ENCODE data around the gene CPSF4. TPM values are rescaled to one million over a fixed set of nuclear protein-coding genes. Genes with fewer than 3 reads are reported as not detected.

CPSF4 gene
- total and polyA plus RNA-seq, 7 donors, result 21.3 to 46.4 (median 35.6) TPM

DNA sequence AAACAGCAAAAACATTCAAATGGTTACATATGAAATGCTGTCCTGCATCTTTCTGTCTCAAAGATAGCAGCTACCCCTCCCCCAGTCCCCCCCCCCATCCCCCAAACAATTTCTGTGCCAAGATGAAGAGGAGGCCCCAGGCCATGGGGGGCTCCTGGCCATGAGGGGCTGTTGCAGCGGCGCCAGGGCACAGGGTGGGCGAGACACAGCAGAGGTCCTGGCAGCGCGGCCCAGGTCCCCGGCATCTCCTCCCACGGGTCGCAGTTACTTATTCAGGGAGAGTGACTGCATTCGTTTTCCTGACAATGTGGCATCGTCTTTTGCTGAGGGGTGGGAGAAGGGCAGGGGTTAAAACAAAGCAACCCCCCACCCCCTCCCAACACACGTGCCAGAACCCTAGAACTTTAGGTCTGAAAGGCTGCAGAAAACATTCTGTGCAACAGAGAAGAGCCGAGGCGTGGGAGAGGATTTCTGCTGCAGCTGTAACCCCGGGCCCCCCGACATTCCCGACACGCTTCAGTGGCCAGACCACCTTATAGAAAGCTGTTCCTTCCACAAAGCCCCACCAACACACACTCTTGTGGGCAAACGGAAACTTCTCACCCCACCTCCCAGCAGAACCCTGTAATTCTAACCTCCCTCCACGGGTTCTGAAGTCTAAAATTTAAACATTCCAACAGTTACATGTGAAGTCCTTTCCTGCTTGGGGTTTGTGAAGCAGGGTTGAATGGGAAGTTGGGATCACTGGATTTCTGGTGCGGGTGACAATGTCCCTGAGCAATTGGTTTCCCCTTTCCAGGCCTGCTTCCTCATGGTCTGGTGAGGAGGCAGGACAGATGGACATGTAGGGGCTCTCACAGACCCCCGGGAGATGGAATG lies 42.1 kb upstream of the CPSF4 start:
- ATAC-seq (no peak), DNase-seq (no peak)
- intact Hi-C loops (cut with DNase I), result no loop called here
- H3K4me3 ChIP-seq, result no peak overlapping the region
- 74 to 76% (median 75%) methylated on average over 20 to 21 of the region's 21 CpGs for WGBS, 3 donors
- H3K36me3 ChIP-seq (ENCODE audit: insufficient read depth in 1 of 2, low read depth in 1 of 2), result peaks cover 18 to 80% of the 10 kb centered on the region in 2 donors
- peaks cover 10% of the 10 kb centered on the region for H3K4me1 ChIP-seq
- no peaks in the 10 kb centered on the region for H3K27me3 ChIP-seq (ENCODE audit: insufficient read depth in 3 of 3, low read length in 2 of 3)
- no peak overlapping the region for H3K27ac ChIP-seq
- H3K9me3 ChIP-seq, result no peaks in the 10 kb centered on the region
- TF ChIP-seq, protein P1, sequence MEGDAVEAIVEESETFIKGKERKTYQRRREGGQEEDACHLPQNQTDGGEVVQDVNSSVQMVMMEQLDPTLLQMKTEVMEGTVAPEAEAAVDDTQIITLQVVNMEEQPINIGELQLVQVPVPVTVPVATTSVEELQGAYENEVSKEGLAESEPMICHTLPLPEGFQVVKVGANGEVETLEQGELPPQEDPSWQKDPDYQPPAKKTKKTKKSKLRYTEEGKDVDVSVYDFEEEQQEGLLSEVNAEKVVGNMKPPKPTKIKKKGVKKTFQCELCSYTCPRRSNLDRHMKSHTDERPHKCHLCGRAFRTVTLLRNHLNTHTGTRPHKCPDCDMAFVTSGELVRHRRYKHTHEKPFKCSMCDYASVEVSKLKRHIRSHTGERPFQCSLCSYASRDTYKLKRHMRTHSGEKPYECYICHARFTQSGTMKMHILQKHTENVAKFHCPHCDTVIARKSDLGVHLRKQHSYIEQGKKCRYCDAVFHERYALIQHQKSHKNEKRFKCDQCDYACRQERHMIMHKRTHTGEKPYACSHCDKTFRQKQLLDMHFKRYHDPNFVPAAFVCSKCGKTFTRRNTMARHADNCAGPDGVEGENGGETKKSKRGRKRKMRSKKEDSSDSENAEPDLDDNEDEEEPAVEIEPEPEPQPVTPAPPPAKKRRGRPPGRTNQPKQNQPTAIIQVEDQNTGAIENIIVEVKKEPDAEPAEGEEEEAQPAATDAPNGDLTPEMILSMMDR (IDR thresholded peaks at IDR 0.05), result no peak

DNA sequence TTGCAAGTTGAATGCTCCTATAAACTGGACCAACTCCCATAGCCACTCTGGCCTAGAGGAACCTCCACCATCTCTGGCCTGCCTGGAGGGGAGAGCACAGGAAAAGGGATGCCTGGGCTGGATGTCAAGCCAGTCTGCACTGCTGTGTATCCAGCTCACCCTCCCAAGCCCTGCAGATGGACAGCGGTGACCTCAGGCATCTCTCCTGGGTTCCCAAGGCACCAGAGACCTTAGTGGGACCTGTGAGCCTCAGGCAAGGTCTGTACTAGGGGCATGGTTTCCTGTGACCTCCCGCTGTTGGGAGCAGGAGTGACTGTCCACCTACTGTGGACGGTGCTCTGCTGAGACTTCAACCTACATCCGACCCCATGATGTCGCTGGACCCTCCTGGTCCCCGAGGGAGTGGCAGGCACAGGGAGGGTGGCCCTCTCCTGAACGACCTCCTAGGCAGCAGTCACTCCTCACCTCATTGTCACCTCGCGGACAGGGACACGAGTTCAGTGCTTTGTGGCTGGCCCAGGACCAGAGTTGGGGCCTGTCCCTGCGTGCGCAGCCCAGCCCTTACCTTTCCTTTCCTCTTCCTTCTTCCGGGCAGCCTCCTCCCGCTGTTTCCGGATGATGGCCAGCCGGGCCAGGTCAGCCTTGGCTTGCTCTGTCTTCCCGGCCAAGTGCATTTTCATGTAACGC lies 41.3 kb upstream of the CPSF4 start:
- Histone ChIP-seq H3K9me3 (no peaks in the 10 kb centered on the region), H3K4me1 (peaks cover 6% of the 10 kb centered on the region), H3K27me3 (ENCODE audit: insufficient read depth in 3 of 3, low read length in 2 of 3) (no peaks in the 10 kb centered on the region), H3K27ac (no peak overlapping the region), H3K4me3 (no peak overlapping the region), H3K36me3 (ENCODE audit: insufficient read depth in 1 of 2, low read depth in 1 of 2) (peaks cover 18 to 88% of the 10 kb centered on the region in 2 donors)
- intact Hi-C loops (cut with DNase I), result no loop called here
- ATAC-seq, result no peak
- 80 to 85% (median 83%) methylated on average over 15 to 18 of the region's 18 CpGs for WGBS, 3 donors
- TF ChIP-seq, protein P1 (IDR thresholded peaks at IDR 0.05), result no peak
- DNase-seq, result no peak

DNA sequence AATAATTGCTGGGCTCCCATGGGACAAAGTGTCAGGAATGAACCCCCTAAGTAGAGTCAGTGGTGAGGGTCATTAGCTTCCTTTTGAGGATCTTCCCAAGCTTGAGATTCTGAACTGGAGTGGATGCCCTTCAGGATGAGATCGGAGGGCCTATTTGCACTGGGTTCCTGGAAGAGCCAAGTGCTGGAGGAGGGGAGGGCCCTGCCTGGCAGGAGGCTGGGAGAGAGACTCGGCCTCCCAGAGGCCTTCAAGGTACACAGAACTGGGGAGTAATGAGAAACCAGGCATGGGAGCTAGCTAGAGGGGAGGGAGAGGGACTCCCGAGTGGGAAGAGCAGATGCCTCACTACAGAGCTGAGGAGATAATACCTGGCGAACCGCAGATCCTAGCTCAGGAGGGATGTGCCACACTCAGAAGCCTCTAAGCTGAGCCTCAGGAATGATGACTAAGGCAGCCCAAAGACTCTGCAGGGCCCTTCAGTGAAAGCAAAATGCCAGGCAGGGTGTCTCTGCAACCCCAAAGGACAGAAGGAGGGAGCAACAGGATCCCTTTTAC lies 39.8 kb upstream of the CPSF4 start:
- Histone ChIP-seq H3K27me3 (ENCODE audit: insufficient read depth in 3 of 3, low read length in 2 of 3) (no peaks in the 10 kb centered on the region), H3K4me1 (no peaks in the 10 kb centered on the region), H3K4me3 (no peak overlapping the region), H3K9me3 (no peaks in the 10 kb centered on the region), H3K27ac (no peak overlapping the region), H3K36me3 (ENCODE audit: insufficient read depth in 1 of 2, low read depth in 1 of 2) (peaks cover 18 to 99% of the 10 kb centered on the region in 2 donors)
- peak in 1 of 4 donors; percentile 7 for ATAC-seq
- TF ChIP-seq, protein P1 (IDR thresholded peaks at IDR 0.05), result no peak
- 70 to 78% (median 75%) methylated on average over 5 of the region's 5 CpGs for WGBS, 3 donors
- no peak for DNase-seq
- intact Hi-C loops (cut with DNase I), result no loop called here

DNA sequence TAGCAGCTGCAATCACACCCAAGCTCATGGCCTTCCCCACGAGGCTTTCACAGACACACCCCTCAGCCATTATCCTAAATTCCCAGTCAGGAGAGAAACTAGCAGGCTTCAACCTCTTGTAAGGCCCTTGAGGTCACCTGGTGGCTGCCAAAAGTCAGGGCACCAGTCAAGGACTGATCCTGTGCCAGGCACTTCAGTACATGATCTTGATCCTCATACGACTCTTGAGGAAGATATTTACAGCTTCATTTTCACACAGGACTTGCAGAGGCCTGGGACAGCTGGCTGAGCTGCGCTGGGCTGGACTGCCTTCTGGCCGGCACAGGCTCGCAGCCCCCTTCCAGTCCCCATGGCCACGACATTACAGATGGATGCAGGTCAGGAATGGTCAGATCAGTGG lies 39.1 kb upstream of the CPSF4 start:
- peak in 2 of 4 donors; percentile 6 to 25 for ATAC-seq
- no peak overlapping the region for H3K27ac ChIP-seq

More for the DNA sequence above, 39.1 kb upstream of the CPSF4 start:
- H3K4me1 ChIP-seq, result peaks cover under 1% of the 10 kb centered on the region
- H3K9me3 ChIP-seq, result no peaks in the 10 kb centered on the region
- intact Hi-C loops (cut with DNase I), result no loop called here
- H3K4me3 ChIP-seq, result no peak overlapping the region
- WGBS, 3 donors, result 34 to 64% (median 51%) methylated on average over 6 of the region's 6 CpGs
- peaks cover 18 to 99% of the 10 kb centered on the region in 2 donors for H3K36me3 ChIP-seq (ENCODE audit: insufficient read depth in 1 of 2, low read depth in 1 of 2)
- H3K27me3 ChIP-seq (ENCODE audit: insufficient read depth in 3 of 3, low read length in 2 of 3), result no peaks in the 10 kb centered on the region
- TF ChIP-seq, protein P1 (IDR thresholded peaks at IDR 0.05), result no peak
- no peak for DNase-seq
